ENCODE results near the gene IQSEC2.

The IQSEC2 gene

DNA sequence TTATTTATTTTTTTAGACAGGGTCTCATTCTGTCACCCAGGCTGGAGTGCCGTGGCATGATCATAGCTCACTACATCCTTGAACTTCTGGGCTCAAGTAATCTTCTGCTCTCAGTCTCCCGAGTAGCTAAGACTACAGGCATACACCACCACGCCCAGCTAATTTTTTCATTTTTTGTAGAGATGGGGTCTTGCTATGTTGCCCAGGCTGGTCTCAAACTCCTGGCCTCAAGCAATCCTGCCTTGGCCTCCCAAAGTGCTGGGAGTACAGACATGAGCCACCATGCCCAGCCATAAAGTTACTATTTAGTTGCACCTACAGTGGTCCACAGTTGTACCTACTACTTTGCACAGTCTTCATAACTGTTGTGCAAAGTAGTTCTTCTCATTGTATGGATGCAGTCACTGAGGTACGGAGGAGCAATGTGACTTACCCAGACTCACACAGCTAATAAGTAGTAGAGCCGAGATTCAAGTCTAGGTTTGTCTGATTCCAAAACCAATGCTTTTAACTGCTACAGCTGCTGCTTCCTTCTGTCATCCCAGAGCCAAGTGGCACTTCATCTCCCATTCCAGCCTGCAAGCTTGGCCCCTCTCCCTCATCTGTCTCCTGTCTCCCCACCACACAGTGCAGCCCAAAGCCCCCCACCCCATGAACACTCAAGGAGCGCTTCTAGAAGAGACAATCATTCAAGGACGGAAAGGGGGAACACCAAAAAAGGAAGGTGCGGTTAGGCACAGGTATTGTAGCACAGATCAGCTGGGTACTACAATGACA is 24.0 kb upstream of the IQSEC2 start:
- DNase-seq (ENCODE audit: low read depth) = no peak

GRCh38 chrX:53303195-53303594 is 21.8 kb upstream of the IQSEC2 start:
- DNase-seq (ENCODE audit: low read depth) = no peak

DNA sequence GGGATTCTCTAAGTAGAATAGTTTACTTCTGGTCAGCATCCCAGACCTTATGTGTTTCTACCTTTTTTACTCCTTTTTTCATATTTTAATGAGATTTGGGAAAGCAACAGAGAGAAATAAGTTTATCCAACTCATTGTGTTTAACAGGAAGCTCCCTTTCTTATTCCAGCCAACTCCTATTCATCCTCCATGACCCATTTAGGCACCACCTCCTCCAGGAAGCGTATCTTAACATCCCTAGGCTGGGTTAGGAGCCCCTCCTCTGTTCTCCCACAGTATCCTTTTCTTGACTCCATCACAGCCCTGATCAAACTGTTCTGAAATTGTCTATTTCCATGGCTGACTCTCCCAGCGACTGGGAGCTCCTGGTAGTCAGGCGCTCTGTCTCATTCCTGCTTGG is 18.8 kb upstream of the IQSEC2 start:
- DNase-seq (ENCODE audit: low read depth) = no peak

DNA sequence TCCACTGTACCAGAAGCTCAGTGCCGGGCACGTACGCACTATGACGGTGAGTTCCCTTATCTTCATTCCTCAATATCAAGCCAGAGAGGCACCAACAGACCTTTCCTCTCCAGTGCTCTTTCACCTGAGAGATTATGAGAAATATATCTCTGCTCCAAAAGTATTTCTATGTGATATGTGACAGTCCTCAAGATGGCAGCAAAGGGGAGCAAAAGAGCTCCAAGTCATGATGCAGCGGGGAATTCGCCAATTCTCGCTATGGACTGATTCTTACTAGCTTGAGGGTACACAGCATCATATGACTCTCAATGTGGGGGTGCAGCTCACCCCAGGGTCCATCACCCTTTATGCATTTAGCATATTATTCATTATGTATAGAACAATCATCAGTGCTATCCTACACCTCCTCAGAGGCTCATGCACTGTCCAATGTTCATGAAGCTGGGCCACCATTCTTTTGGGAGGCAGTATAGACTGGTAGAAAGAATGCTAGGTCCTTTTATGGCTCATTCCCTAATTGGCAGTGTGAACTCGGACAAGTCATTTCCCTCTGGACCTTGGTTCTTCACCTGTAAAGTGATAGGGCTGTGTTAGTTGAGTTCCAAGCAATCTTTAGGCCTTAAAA is 12.8 kb upstream of the IQSEC2 start:
- no peak for DNase-seq (ENCODE audit: low read depth)

DNA sequence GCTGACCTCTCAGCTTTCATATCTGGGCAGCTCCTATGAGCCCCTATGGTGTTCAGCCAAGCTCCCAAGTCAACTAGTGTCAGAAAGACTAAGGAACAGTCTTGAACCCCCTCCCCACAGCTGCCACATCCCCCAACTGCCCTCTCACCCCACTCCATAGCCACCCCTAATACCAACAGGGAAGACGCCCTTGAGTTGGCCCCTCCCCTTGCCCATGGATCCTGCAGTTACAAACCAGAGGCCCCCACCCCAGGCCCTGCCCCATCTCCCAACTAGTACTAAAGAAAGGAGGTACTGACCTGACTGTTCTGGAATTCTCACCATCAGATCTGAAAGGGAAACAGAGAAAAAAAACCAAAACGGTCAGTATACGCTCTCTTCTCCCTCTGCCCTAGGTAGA is 10.2 kb upstream of the IQSEC2 start:
- no peak for DNase-seq (ENCODE audit: low read depth)

DNA sequence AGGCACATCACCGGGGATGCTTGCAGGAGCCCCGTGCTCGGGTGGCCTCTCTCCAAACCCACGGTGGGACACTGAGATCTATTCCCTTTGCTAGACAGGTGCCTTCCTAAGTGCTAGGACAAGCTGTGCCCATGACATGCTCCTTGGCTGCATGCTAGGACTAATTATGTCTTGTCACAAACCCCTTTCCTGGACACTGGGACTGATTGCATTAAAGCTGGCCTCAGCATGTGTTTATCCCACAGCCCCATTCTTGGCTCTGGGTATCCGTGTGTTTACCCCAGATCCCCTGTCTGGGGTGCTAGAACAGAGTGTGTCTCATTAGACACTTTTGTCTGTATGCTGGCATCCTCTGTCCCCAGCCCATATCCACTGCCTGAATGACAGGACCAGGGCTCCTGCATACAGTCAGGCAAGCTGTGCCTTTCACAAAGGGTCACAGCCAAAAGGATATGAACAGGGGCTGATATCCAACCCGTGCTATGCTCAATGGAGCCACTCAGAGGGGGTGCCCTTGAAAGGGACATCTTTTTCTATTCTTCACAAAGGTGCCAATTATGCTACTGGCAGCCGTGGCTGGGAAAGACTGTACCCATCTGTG is 9.2 kb upstream of the IQSEC2 start:
- DNase-seq (ENCODE audit: low read depth) = no peak

DNA sequence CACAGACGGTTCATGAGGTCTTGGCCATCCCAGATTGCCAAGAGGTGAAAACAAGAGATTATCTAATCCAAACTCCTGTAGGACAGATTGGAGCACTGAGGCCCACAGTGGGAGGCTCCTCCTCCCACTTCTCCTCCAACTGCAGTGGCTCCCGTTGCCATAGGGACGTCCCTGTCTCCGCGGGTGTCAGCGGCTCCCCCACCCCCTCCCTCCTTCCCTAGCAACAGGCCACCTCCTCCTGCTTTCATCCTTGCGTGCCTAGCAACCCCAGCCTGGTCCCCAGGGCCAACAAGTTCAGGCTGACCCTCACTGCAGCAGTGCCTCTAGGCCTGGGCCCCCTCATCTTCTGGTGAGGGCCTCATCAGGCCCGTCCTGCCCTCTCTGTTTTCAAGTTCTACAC is 6.8 kb upstream of the IQSEC2 start:
- DNase-seq (ENCODE audit: low read depth) = no peak

GRCh38 chrX:53287493-53288138 is 6.2 kb upstream of the IQSEC2 start:
- DNase-seq (ENCODE audit: low read depth) = peak; percentile 51

- DNase-seq (ENCODE audit: low read depth) = no peak
These were observed 4.8 kb upstream of the IQSEC2 start for GRCh38 chrX:53286171-53286570.

DNA sequence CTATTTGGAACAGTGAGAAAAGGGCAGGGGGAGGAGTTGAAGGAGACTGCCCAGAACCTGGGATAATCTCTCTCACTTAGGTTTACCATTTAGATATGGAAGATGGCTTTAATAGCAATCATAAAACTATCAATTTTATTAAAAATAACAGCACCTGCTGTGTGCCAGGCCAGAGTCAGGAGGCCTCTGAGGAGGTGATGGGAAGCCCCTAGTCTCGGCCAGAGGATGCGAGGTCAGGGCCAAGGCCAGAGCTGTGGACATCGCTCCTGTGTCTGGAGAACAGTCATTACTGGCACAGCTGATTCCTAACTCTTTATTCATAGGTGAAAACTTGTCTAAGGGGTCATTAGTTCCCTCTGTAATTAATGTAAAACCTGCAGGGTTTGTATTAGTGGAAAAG is 4.2 kb upstream of the IQSEC2 start:
- no peak for DNase-seq (ENCODE audit: low read depth)

- DNase-seq (ENCODE audit: low read depth) = no peak
These were observed 3.5 kb upstream of the IQSEC2 start for GRCh38 chrX:53284684-53285447.

DNA sequence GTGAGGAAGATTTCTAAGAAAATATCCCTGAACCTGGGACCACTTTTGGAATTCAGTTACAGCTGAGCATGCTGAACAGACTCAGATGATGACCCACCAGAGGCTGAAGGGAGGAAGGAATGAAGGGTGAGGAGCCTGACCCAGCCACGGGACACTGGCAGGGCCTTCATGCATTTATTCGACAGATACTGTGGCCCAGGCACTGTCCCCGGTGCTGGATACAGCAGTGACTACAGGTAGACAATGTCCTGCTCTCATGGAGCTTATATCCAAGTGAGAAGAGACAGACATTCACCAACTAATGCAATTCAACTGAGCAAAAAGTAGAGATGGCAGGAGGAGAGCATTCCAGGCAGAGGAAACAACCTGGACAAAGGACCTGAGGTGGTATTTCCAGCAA is 2.2 kb upstream of the IQSEC2 start:
- DNase-seq (ENCODE audit: low read depth) = no peak

- DNase-seq (ENCODE audit: low read depth) = no peak
These were observed 1.7 kb upstream of the IQSEC2 start for GRCh38 chrX:53283099-53283498.

DNA sequence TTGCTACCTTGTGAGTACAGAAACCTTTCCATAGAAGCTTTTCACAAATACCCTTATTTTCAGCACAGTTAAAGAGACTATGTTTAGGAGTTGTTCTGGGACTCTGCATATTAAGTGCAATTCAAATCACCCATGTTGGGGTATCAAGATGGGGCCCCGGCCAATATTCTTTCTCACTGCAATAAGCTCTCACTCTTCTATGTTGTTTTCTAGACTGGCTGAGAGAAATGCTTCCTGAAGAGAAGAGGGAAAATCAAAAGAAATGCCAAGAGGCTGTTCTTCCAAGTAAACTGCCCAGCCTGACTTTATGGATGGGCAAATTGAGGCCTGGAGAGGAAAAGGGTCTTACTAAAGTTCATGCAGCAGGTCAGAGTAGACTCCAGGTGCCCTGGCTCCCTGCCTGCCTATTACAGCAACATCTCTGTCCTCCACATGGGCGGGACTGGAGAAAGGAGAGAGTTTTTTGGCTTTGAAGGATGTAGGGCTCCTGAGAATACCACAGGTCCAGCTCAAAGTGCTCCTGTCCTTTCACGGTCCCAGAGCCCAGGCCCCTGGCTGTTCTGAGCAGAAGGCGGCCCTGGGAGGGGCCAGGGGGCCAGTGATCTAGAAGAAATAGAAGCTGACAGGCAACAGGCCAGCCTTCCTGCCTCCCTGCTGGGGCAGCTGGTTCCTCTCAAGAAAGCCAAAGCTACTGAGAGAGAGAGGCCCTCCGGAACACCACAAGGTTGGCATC is 745 bp upstream of the IQSEC2 start:
- no peak for DNase-seq (ENCODE audit: low read depth)

GRCh38 chrX:53280331-53281320 is 758 bp downstream of the IQSEC2 start:
- DNase-seq (ENCODE audit: low read depth) = no peak

DNA sequence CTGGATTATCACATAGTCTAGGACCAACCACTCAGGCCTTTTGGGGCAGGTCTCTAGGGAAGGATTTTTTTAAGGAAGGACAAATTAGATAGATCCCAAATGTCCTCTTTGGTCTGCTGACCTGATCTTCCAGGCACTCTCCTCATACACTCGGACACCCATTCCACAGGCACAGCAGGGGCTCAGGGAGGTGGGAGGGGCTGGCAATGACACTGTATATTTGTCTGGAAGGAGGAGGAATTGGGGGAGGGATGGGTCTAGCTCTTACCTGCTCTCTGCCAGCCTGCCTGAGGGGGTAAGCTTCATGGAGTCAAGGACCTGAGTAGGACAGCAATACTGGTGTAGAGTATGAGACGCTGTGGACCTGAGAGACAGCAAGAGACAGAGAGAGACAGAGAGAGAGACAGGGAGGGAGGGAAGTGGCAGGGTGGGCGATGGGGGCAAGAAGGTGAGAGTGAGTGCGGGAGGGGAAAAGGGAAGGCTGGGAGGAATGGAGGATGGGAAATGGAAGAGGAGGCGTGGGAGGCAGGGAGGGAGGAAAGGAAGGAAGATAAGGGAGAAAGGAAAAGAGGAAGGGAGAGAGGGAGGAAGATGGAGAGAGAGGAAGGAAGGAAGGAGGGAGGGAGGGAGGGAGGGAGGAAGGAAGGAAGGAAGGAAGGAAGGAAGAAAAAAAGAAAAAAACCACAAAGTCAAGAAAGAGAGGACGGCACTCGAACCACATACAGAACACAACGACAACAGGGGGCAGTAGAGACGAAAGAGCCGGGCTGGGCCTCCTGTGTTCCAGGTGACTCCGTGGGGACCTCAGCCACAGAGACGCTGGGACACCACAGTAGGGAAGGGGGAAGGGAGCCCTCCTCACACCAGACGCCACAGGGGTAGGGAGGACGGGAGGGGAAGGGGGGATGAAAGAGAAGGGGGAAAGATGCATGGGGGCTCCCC is 1.8 kb downstream of the IQSEC2 start:
- DNase-seq (ENCODE audit: low read depth) = no peak

GRCh38 chrX:53272808-53273337 is 8.5 kb downstream of the IQSEC2 start:
- no peak for DNase-seq (ENCODE audit: low read depth)

- DNase-seq (ENCODE audit: low read depth) = no peak
These were observed 11.8 kb downstream of the IQSEC2 start for GRCh38 chrX:53269536-53270107.

DNA sequence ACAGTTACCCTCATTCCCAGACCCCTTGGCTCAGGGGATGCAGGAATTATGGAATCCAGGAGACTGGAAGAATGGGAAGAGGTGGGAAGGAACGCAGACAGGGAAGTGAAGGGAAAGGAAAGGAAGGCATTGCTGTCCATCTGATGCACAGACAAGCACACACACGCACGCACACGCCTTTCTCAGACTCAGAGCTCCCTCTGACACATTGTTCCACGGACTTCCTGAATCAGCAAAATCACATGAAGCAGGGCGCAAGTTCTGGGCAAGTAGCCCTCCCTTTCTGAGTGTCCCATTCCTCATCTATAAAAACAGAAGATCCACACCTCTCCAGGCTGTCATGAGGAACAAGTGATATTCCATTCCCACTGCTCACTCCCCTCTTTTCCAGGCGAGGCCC is 13.2 kb downstream of the IQSEC2 start:
- DNase-seq (ENCODE audit: low read depth) = no peak

All from GM04504 (cell line).